GM18873 (cell line): ENCODE data around the gene ANXA8L1.
"Not testable (repeated sequence)": the region's sequence is repeated elsewhere in the genome, so short reads cannot be mapped to it uniquely, and the experiment has no call there.

ENCODE experiments used
- ATAC-seq: cut with Tn5 transposase; IDR thresholded peaks from one replicate; pipeline ENCODE4 v1.9.1; 2021; ENCODE audit warnings: mild to moderate bottlenecking, moderate library complexity, moderate number of reproducible peaks; ENCODE audit not compliant: unreplicated experiment, low FRiP score

Gene ANXA8L1, protein sequence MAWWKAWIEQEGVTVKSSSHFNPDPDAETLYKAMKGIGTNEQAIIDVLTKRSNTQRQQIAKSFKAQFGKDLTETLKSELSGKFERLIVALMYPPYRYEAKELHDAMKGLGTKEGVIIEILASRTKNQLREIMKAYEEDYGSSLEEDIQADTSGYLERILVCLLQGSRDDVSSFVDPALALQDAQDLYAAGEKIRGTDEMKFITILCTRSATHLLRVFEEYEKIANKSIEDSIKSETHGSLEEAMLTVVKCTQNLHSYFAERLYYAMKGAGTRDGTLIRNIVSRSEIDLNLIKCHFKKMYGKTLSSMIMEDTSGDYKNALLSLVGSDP

DNA sequence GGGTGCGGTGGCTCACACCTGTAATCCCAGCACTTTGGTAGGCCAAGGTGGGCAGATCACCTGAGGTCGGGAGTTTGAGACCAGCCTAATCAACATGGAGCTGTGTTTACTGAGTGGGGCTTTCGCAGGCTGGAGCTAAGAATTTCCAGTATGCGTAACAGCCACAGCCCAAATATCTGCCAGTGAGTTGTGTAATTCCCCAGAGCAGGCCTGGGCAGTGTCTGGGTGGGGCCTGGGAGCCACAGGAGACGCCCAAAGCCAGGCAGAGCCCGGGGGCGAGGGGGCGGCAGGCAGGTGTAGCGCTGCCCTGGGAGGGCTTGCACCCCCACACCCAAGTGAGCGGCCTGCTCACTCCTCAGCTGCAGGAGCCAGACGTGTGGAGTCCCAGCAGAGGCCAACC lies at the start of gene ANXA8L1:
Gene ANXA8L1, plus strand, starts transcription at position 371 of the 400 bp plus-strand sequence. CDS start 76 bp downstream, outside the sequence.
- ATAC-seq: not testable (repeated sequence)

DNA sequence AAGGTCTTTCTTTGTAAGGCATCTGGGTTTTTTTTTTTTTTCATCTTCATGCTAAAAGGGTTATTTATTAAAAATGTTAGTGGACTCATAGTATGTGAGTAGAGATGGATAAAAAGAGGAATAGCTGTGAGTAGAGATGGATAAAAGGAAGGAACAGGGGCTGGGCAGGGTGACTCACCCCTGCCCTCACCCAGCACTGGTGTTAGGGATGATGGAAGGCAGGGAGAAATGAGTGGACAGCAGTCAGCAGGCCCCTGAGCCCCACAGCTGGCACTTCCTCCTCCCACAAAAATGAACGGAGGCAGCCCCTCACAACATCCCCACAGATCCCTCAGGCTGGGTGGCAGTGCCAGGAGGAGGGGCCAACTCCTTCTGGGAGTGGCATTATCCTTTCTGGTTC lies 49.5 kb upstream of the ANXA8L1 start:
- no peak for ATAC-seq

DNA sequence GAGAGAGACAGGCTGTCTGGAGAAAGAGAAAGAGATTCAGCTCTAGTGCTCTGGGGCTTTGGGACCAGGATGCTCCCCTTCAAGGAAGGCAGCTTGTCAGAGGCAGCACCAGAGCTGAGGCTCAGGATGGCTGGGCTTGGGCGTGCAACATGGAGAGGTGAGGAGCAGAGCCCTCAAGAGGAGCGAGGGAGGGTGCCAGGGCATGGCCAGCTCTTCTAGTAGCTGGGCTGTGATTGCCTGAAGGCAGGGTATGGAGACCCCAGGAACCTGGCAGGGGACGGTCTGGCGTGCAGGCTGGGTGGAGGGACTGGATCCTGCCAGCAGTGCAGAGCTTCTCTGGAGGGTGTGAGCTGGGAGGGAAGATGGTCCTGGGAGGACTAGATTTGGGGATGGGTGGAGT lies 48.6 kb upstream of the ANXA8L1 start:
- no peak for ATAC-seq

DNA sequence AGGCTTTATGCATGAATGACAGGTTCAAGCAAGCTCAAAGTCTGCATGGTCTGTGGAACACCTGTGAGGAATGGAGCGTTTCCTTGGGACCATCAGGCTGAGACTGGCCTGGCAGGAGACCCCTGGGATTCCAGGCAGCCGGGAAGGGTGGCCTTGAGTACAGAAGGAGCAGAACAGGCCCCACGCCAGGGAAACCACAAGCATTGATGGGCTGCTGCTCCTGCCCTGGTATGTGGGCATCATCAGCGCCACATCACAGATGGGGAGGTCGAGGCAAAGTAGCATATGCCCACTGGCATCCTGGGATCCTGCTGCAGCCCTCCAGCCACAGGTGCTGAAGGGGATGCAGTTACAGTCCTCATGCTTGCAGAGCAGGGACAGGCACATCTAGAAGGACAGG lies 47.9 kb upstream of the ANXA8L1 start:
- ATAC-seq: no peak

DNA sequence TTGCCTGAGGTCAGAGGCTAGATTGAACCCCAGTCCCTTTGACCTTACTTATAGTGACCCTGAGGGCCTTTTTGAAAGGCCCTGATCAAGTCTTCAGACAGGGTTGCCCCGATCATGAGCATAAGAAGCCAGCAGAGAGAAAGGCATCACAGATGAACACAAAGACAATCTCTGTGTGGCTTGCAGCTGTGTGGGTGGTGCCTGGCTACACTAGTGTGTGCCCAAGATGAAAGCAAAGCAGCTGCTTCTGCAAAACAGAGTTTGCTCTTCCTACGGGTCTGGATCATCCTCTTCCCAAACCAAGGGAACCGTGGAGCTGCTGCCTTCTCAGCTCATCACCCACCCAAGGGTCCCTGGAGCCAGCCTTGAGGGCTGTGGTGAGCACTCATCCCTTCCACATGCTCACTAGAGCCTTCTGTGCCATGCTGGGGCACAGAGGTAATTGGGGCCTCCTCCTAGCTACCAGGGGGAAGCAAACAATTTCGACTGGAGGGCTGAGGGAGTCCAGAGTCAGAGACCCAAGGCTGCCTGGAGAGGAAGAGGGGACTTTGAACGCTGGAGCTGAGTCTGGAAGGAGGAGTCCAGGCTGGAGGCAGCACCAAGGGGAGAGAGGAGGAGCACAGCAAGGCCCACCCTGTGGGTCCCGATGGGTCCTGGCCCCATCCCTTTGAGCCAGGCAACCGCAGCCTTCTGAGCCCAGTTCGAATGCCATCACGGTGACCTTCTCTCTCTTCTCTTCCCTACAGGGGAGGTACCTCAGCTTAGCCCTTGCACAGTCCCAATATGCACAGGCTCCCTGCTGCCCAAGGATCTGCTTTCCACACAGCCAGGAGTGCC lies 46.5 kb upstream of the ANXA8L1 start:
- ATAC-seq: no peak

DNA sequence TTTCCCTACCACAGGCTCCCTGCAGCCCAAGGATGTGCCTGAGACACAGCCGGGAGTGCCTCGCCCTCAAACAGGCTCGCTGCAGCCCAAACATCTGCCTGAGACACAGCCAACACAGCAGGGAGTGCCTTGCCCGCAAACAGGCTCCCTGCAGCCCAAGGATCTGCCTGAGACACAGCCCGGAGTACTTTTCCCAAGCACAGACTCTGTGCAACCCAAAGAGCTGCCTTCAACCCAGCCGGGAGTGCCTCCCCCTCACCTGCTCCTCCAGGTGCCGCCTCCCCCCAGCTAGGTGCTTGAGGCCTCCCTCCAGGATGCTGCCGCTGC lies 45.9 kb upstream of the ANXA8L1 start:
- no peak for ATAC-seq

DNA sequence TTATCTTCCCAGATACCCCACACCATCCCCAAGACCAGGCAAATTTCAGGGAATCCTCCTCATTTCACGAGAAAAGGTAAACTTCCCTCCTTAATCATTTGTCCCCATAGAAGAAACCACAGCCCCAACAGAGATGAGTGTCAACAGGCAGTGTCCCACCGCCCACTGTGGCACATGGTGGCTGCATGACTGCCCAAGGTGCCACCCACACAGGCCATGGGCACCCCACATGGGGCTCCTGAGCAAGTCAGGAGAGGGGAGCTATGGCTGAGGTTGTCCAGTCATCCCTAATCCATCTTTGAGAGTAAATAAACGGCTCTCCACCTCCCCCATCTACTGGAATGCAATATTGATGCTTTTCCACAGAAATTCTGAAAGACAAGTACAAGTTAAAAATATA lies 44.7 kb upstream of the ANXA8L1 start:
- no peak for ATAC-seq

DNA sequence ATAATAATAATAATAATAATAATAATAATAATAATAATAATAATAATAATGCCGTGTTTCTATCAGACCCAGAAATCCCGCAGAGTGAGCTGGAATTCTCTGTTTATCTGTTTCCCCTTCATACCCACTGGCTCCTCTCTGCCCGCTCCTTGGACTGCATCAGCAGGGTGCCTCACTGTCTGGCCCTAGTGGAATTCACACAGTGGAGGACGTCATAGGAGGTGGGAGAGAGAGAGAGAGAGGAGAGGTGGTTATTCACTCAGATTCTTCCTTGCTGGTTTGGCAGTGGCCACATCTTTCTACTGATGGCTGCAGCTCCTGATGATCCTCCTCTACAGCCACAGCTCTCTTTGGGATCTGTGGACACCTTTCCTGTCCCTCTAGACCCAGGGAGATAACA lies 10.1 kb upstream of the ANXA8L1 start:
- not testable (repeated sequence) for ATAC-seq

DNA sequence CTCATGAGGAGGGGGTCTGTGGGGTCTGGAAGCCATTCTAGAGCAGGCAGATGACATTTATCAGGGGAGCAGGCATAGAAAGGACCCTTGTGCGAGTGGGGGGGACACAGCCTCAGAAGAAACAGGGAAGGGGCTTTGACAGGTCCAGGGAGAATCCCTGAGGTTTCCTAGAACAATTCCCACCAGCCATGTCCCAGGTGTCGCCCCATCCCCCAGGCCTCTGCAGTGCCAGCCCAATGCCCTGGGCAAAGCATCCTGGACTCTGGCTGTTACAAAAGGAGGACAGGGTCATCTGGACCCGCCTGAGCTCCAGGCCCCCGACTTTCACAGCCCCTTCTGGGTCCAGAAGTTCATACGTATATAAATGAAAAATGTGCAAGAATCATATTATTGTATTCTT lies 8.4 kb upstream of the ANXA8L1 start:
- not testable (repeated sequence) for ATAC-seq

DNA sequence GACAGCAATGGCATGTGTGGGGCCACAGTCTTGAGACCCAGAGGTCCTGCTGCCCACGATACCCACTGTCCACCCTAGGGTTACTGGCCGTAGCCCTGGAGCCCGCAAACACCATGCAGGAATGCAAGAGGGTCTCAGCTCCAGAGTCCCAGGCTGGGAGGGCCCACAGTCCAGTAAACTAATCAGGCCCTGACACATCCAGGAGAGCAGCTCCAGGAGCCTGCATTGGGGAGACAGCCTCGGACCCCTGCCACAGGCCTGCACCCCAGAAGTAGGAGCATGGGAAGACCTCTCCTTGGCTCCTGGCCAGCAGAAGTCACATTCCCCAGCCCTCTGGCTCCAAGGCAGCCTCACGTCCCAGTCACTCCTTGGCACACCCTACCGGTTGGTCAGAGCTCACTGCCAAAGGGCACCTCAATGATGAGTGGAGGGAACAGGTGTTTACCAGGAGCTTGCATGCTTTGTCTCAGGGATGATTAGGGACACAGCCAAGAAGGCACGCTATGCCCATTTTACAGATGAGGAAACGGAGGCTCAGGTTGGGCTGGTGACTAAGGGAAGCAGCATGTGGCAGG lies 7.8 kb upstream of the ANXA8L1 start:
- ATAC-seq: not testable (repeated sequence)

DNA sequence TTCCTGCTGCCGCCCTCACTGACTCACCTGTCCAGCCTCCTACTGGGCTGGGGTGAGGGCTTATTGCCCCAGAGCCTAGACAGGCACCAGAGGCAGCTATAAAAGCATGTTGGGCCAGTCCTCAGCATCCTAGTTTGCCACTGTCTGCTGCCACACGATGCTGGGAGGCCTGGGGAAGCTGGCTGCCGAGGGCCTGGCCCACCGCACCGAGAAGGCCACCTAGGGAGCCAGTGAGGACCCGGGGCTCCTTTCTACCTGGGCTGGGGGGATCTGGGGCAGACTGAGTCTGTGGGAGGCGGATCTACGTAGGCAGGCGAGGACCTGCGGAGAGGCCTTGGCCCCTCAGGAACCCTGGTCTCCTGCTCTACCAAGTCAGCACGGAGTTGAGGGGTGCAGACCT lies 6.6 kb upstream of the ANXA8L1 start:
- not testable (repeated sequence) for ATAC-seq

DNA sequence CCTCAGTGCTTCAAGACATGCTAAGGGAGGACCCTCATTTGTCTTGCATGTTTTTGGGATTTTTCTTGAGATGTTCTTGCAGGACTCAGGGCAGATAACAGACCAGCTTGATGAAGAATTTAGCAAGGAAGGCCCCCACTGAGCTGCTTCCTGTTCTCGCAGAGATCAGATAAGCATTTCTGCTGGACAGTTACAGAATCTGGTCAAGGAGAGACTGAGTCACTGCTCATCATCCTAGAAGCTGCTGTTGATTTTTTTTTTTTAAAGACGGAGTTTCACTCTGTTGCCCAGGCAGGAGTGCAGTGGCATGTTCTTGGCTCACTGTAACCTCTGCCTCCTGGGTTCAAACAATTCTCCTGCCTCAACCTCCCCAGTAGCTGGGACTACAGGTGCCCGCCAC lies 1.2 kb upstream of the ANXA8L1 start:
- not testable (repeated sequence) for ATAC-seq

DNA sequence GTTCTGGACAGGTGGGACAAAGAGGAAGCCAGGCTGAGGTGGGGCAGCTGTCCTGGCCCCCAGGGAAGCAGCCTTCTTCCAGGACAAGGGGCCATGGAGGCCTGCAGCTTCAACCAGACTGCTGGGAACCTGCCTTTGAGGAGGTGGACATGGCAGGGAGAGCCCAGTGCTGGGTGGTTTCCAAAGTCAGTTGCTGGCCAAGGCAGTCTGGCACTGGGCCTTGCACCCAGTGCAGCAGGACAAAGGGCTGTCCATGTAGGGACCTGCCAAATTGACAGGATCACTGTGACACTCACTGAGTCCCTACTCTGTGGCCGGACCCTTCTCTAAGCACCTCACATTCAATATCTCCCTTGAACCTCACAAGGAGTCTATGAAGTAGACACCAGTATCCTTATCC lies 1.4 kb downstream of the ANXA8L1 start:
- ATAC-seq: not testable (repeated sequence)

DNA sequence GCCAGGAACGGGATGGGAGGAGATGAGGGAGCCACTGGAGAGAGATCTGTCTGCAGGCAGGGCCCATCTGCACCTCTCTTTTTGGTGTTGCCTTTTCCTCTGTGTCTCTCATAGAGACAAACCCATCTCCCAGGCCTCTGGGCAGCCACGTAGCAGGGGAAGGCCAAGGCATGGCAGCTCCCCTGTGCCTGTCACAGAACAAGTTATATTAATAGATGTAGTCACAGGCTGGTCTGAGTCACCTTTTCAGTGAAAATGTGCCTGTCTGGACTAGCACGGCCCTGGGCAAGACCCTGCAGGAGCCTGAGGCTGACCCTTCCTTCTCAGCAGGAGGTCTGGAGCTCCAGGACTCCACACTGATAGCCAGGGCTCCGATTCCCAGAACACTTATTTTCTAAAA lies 2.1 kb downstream of the ANXA8L1 start:
- ATAC-seq: not testable (repeated sequence)

DNA sequence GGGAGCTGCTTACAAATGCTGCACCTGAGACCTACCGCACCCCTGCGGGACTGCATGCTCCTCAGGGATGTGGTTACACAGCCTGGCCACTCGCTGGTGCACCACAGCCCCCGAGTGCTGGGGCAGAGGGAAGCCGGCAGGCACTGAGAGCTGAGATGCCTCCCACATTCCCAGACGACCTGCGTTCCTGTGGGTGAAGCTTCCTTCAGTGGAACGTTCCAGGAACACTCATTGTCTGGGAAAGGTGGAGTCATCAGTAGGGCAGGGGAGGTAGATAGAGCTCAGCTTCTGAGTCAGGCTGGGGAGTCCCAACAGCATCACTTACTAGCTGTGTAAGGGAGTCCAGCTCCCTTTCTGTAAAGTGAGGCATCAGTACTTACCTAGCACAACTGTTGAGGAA lies 2.5 kb downstream of the ANXA8L1 start:
- ATAC-seq: not testable (repeated sequence)

DNA sequence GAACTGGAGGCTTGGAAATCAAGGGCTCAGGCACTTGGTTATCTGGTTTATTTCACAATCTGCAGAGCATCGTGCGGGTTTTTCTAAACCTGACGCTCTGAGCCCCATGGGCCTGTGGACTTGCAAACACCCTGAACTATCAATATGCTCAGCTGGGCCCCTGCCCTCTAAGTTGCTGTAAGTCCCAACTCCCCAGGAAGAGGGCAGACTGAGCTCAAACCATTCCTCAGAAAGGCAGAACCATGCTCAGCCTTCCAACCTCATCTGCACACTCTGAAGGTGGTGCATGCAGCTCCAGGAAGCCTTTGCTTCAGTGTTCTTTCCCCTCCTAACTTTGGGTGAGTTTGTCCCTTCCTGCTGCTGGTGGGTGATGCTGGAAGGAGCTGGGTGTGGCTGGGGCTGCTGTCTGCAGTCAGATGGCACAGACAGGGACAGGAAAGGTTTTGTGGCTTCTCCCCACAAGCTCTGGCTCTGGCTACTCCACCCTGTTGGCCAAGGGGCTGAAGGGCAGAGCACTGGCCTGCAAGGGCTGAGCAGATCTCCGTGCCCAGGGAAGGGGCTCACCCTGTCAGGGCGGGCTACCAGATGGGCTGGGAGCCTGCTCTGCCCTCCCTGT lies 3.8 kb downstream of the ANXA8L1 start:
- ATAC-seq: not testable (repeated sequence)

DNA sequence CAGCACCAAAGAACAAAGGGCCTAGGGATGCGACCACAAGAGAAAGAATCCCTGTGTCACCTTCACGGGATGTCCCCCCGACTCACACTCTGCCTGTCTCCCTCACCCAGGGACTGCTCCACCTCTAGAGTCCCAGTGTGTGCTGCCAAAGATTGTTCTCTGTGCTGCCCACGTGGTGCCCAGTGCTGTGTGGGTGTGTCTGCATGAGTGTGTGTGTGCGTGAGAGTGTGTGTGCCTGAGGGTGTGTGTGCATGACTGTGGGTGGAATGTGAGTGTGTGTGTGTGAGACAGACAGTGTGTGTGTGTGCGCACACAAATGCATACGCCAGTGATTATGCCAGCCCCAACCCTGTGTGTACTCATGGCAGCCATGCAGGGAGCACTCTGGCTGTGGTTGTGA lies 10.3 kb downstream of the ANXA8L1 start:
- not testable (repeated sequence) for ATAC-seq

DNA sequence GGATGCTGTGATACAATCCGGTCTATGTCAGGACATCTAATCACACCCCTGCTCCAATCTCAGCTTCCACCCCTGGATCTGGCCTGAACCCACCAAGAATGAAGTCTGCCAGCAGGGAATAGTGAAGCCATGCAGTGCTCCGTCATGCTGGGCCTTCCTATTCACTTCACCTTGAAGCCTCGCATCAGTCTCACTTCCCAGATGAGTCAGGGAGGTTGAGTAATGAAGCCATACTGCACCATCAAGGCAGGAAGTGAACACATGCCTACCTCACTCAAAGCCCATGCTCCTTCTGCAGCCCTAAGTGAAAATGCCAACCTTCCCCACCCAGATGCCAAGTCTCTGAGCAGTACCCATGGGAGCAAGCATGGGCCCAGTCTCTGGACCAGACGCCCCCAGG lies 11.1 kb downstream of the ANXA8L1 start:
- ATAC-seq: peak; percentile 55

DNA sequence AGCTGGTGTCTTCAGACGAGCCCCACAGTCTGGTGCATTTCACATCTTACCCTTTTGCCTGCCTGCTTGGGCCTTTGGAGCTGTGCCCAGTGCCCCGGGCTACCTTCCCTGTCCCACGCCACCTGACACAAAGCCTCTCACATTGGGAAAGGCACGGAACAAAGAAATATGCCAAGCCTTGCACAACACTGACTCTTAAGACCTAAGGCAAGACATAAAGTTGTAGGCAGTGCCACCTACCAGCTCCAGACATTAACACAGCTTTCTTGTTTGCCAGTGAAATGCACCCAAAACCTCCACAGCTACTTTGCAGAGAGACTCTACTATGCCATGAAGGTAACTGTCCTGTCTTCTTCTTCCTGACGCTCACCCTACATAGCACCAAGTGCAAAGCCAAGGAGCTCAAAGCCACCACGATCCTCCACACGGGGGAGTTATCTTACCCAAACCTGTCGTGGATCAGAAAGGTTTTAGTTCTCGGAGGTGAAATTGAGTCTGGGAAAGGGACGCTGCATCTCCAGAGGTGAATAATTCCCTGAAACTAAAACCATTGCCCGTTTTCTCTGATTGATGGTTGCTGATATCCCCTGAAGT lies 11.8 kb downstream of the ANXA8L1 start:
- ATAC-seq: not testable (repeated sequence)

DNA sequence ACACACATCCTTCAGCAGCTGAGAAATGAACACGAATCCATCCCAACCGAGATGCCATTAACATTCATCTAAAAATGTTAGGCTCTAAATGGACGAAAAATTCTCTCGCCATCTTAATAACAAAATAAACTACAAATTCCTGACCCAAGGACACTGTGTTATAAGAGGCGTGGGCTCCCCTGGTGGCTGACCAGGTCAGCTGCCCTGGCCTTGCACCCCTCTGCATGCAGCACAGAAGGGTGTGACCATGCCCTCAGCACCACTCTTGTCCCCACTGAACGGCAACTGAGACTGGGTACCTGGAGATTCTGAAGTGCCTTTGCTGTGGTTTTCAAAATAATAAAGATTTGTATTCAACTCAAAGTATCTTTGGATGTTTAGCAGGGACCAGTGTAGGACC lies 15.8 kb downstream of the ANXA8L1 start:
- not testable (repeated sequence) for ATAC-seq
